CD14-positive monocyte (primary cell): ENCODE data around the gene SPG11. TPM values are rescaled to one million over a fixed set of nuclear protein-coding genes. Genes with fewer than 3 reads are reported as not detected.
"Not testable (repeated sequence)": the region's sequence is repeated elsewhere in the genome, so short reads cannot be mapped to it uniquely, and the experiment has no call there.

ENCODE experiments used
- DNase-seq, 3 donors: peaks; one replicate each; pipeline ENCODE4 v3.0.0-alpha.2; 2011 to 2022
- H2AFZ ChIP-seq: 2 replicates; pipeline ENCODE4 v1.6.0; 2012; ENCODE audit warnings: mild to moderate bottlenecking, low read depth, low read length, inconsistent platforms; ENCODE audit not compliant: insufficient read depth, poor library complexity, severe bottlenecking
- H3K27ac ChIP-seq, 2 donors: 1 replicate in 1 of 2; 2 replicates in 1 of 2; pipeline ENCODE4 v1.5.1; 2012 to 2013; ENCODE audit warnings: low read length in 2 of 2, control low read depth in 1 of 2, inconsistent platforms in 1 of 2, low read depth in 1 of 2, mild to moderate bottlenecking in 1 of 2
- H3K27me3 ChIP-seq, 2 donors: one replicate each; pipeline versions ENCODE4 v1.6.0 to v1.6.1; 2011 to 2013; ENCODE audit warnings: low read length in 2 of 2; ENCODE audit not compliant: control insufficient read depth in 2 of 2, insufficient read depth in 2 of 2
- H3K36me3 ChIP-seq, 2 donors: replicated peaks in 1 of 2; 1 replicate in 1 of 2; 2 replicates in 1 of 2; pipeline versions ENCODE4 v1.5.1 to v1.6.1; 2012 to 2013; ENCODE audit warnings: low read length in 2 of 2, control low read depth in 1 of 2, inconsistent platforms in 1 of 2, mild to moderate bottlenecking in 1 of 2; ENCODE audit not compliant: insufficient read depth in 2 of 2, control insufficient read depth in 1 of 2
- H3K4me1 ChIP-seq, 2 donors: 1 replicate in 1 of 2; 2 replicates in 1 of 2; pipeline versions ENCODE4 v1.5.1 to v1.6.1; 2012 to 2013; ENCODE audit warnings: low read length in 2 of 2, control low read depth in 1 of 2, inconsistent platforms in 1 of 2, mild to moderate bottlenecking in 1 of 2, moderate library complexity in 1 of 2; ENCODE audit not compliant: insufficient read depth in 2 of 2, control insufficient read depth in 1 of 2
- H3K4me2 ChIP-seq: replicated peaks from 2 replicates; pipeline ENCODE3; 2012; ENCODE audit warnings: low read length, moderate library complexity, mild to moderate bottlenecking; ENCODE audit not compliant: poor library complexity, severe bottlenecking; ENCODE audit errors: extremely low read depth
- H3K4me3 ChIP-seq, 3 experiments: fragments of 200-600 bp in 1 of 3; sonication (generic) in 1 of 3; replicated peaks in 1 of 3; 1 replicate in 2 of 3; 2 replicates in 1 of 3; pipeline ENCODE4 v1.5.1; 2011 to 2013; ENCODE audit warnings: low read length in 3 of 3, mild to moderate bottlenecking in 3 of 3, control low read depth in 2 of 3, low read depth in 2 of 3, inconsistent platforms in 1 of 3, moderate library complexity in 1 of 3
- H3K79me2 ChIP-seq: 2 replicates; pipeline ENCODE4 v1.6.0; 2012; ENCODE audit warnings: mild to moderate bottlenecking, control low read depth, inconsistent platforms, low read length, moderate library complexity; ENCODE audit not compliant: insufficient read depth
- H3K9ac ChIP-seq: 2 replicates; pipeline ENCODE4 v1.6.0; 2017; ENCODE audit warnings: low read length, mild to moderate bottlenecking; ENCODE audit not compliant: insufficient read depth, poor library complexity, severe bottlenecking
- H3K9me3 ChIP-seq, 2 donors: replicated peaks in 1 of 2; 1 replicate in 1 of 2; 2 replicates in 1 of 2; pipeline versions ENCODE4 v1.5.1 to v1.6.1; 2012 to 2013; ENCODE audit warnings: low read length in 2 of 2, control low read depth in 1 of 2; ENCODE audit not compliant: control insufficient read depth in 1 of 2, insufficient read depth in 1 of 2
- H4K20me1 ChIP-seq: 2 replicates; pipeline ENCODE4 v1.6.0; 2012; ENCODE audit warnings: mild to moderate bottlenecking, low read length, control low read depth, moderate library complexity; ENCODE audit not compliant: insufficient read depth
- H3K27ac Mint-ChIP-seq, 7 donors: one replicate each; pipeline ENCODE4 v1.8.0; 2020; ENCODE audit warnings: mild to moderate bottlenecking in 7 of 7, mixed read lengths in 7 of 7, moderate library complexity in 6 of 7, inconsistent platforms in 2 of 7
- H3K27me3 Mint-ChIP-seq, 3 donors: one replicate each; pipeline ENCODE4 v1.8.0; 2021 to 2022; ENCODE audit warnings: low read depth in 3 of 3, mild to moderate bottlenecking in 3 of 3, mixed read lengths in 3 of 3, moderate library complexity in 3 of 3, inconsistent platforms in 1 of 3
- H3K36me3 Mint-ChIP-seq, 2 donors: one replicate each; pipeline ENCODE4 v1.8.0; 2020; ENCODE audit warnings: mixed read lengths in 2 of 2, inconsistent platforms in 1 of 2, mild to moderate bottlenecking in 1 of 2
- H3K4me1 Mint-ChIP-seq: one replicate; pipeline ENCODE4 v1.8.0; 2020; ENCODE audit warnings: mild to moderate bottlenecking, mixed read lengths
- H3K4me3 Mint-ChIP-seq, 2 donors: one replicate each; pipeline ENCODE4 v1.8.0; 2020; ENCODE audit warnings: mild to moderate bottlenecking in 2 of 2, mixed read lengths in 2 of 2, moderate library complexity in 1 of 2
- H3K9me3 Mint-ChIP-seq, 7 donors: one replicate each; pipeline ENCODE4 v1.8.0; 2020 to 2022; ENCODE audit warnings: mixed read lengths in 7 of 7, mild to moderate bottlenecking in 6 of 7, moderate library complexity in 6 of 7, inconsistent platforms in 2 of 7
- CTCF ChIP-seq: fragments of 200-600 bp; IDR thresholded peaks from one replicate; pipeline ENCODE4 v1.8.0; 2022; ENCODE audit warnings: antibody characterized with exemption, mild to moderate bottlenecking
- WGBS: methylation state at CpG from one replicate; pipeline ENCODE4 v1.1.5; 2013; ENCODE audit warnings: missing lambda C conversion rate; ENCODE audit not compliant: insufficient coverage; 5-methylcytosine and 5-hydroxymethylcytosine counted together
- intact Hi-C, 2 donors: fragments of 100-400 bp; cut with micrococcal nuclease; formaldehyde crosslinking; loops; one replicate each; pipeline versions ENCODE4 v1.15.0 to v1.15.1; 2023
- polyA plus RNA-seq, 3 donors: library from polyadenylated mRNA; depleted of rRNA in 1 of 3; unstranded in 2 of 3; stranded (reverse) in 1 of 3; fragments of 300-500 nt in 2 of 3; fragments of >200 nt in 1 of 3; fragmentation: Illumina TruSeq in 2 of 3; gene quantifications; 1 replicate in 2 of 3; 2 replicates in 1 of 3; pipeline ENCODE4 v1.2.3, GENCODE V29; 2012 to 2021

SPG11 gene
- polyA plus RNA-seq, 3 donors = 26.4 to 140 (median 50.4) TPM

- no peak overlapping the region for H3K4me3 ChIP-seq
- DNase-seq = peak; percentile 9 to 58 (median 13)
- peaks cover 48% of the 10 kb centered on the region for H3K79me2 ChIP-seq
- H3K27ac ChIP-seq = peak overlapping the region in 1 of 2 donors; percentile 64
- no peak overlapping the region for H3K9ac ChIP-seq
- no peaks in the 10 kb centered on the region for H3K27me3 ChIP-seq
- WGBS = 100% methylated on average over 3 of the region's 5 CpGs
- H3K9me3 ChIP-seq = no peaks in the 10 kb centered on the region
- intact Hi-C loops = no loop called here
- no peak overlapping the region for H2AFZ ChIP-seq
- H3K9me3 Mint-ChIP-seq = no peaks in the 10 kb centered on the region
- no peaks in the 10 kb centered on the region for H3K4me1 ChIP-seq
- peak overlapping the region; percentile 47 to 93 (median 89) for H3K27ac Mint-ChIP-seq
- H4K20me1 ChIP-seq = peaks cover 69% of the 10 kb centered on the region
- H3K4me2 ChIP-seq = no peak overlapping the region
- peaks cover 2% of the 10 kb centered on the region for H3K4me1 Mint-ChIP-seq
- no peak overlapping the region for H3K4me3 Mint-ChIP-seq
- TF ChIP-seq CTCF = no peak
- H3K36me3 Mint-ChIP-seq = peaks cover 69 to 90% of the 10 kb centered on the region in 2 donors
- H3K36me3 ChIP-seq = peaks cover 87 to 99% of the 10 kb centered on the region in 2 donors
- H3K27me3 Mint-ChIP-seq = no peaks in the 10 kb centered on the region
Measured at GRCh38 chr15:44633603-44634002, 29.9 kb downstream of the SPG11 start.

- Mint-ChIP-seq H3K36me3 (peaks cover 87 to 96% of the 10 kb centered on the region in 2 donors), H3K27ac (peak overlapping the region in 3 of 7 donors; percentile 36 to 58 (median 54))
- H3K4me2 ChIP-seq, H3K27me3 Mint-ChIP-seq, H3K4me3 Mint-ChIP-seq, H3K9ac ChIP-seq, intact Hi-C loops, H2AFZ ChIP-seq, H3K4me1 ChIP-seq, H3K27me3 ChIP-seq, H3K4me1 Mint-ChIP-seq, H3K9me3 ChIP-seq, H3K4me3 ChIP-seq, H3K79me2 ChIP-seq, H3K9me3 Mint-ChIP-seq: not testable (repeated sequence)
- Histone ChIP-seq H3K27ac (peak overlapping the region in 1 of 2 donors; percentile 58), H4K20me1 (peaks cover 55% of the 10 kb centered on the region), H3K36me3 (peaks cover 98 to 100% of the 10 kb centered on the region in 2 donors)
- WGBS = no CpG with 5 or more reads among the region's 2 CpGs
- DNase-seq = peak in 1 of 3 donors; percentile 33
Measured at GRCh38 chr15:44625286-44625685, 38.2 kb downstream of the SPG11 start.
